ENCODE data around the gene MPC2.

The MPC2 gene

GRCh38 chr1:167922611-167923074 lies 14.2 kb downstream of the MPC2 start:
- no peaks in the 10 kb centered on the region for H3K36me3 ChIP-seq (ENCODE audit: control insufficient read depth, insufficient read depth, low read length)
- no peaks in the 10 kb centered on the region for H3K9me3 ChIP-seq (ENCODE audit: control insufficient read depth, insufficient read depth, low read length)
- no peaks in the 10 kb centered on the region for H3K27me3 ChIP-seq (ENCODE audit: control insufficient read depth, insufficient read depth, low read length)
- peaks cover 6% of the 10 kb centered on the region; the same call in 1 of the 2 replicates for H3K4me1 ChIP-seq (ENCODE audit: control insufficient read depth, insufficient read depth, low read length)
- H3K9ac ChIP-seq (ENCODE audit: low read depth, low read length): no peak overlapping the region
- H3K27ac ChIP-seq (ENCODE audit: low read depth, low read length): no peak overlapping the region
- H3K4me3 ChIP-seq (ENCODE audit: low read depth, low read length): no peak overlapping the region

GRCh38 chr1:167922023-167922422 lies 14.8 kb downstream of the MPC2 start:
- no peaks in the 10 kb centered on the region for H3K9me3 ChIP-seq (ENCODE audit: control insufficient read depth, insufficient read depth, low read length)
- H3K9ac ChIP-seq (ENCODE audit: low read depth, low read length): no peak overlapping the region
- H3K4me1 ChIP-seq (ENCODE audit: control insufficient read depth, insufficient read depth, low read length): 0 out of 2 replicates have a peak, but pooled peaks cover 3% of the 10 kb centered on the region
- H3K4me3 ChIP-seq (ENCODE audit: low read depth, low read length): no peak overlapping the region
- no peaks in the 10 kb centered on the region for H3K36me3 ChIP-seq (ENCODE audit: control insufficient read depth, insufficient read depth, low read length)
- no peak overlapping the region for H3K27ac ChIP-seq (ENCODE audit: low read depth, low read length)
- no peaks in the 10 kb centered on the region for H3K27me3 ChIP-seq (ENCODE audit: control insufficient read depth, insufficient read depth, low read length)

DNA sequence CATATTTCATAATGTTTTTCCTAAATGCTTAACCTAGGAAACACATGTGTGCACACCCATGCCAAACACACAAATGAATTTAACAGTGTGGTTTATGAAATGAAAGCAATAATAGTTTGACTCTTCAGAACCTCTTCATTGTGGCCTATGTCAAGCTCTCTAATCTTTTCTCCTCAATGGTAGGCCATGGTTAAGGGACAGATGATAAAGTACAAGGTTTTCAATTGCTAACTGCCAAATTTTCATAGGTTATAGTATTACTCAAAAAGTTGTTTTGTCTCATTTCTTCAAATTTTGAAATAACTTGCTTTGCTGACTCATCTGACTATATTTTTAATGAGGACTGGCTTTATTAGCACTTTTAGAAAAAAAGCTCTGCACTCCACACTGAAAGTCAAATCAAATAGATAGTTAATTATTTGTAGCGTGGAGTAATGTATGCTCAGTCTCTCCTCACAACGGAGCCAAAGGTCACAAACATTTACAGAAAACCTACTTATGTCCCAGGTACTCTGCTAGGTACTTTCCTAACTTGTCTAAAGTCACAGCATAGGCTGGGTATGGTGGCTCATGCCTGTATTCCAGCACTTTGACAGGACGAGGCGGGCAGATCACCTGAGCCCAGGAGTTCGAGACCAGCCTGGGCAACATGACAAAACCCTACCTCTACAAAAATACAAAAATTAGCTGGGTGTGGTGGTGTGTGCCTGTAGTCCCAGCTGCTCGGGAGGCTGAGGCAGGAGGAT lies 19.9 kb downstream of the MPC2 start:
- Histone ChIP-seq H3K4me3 (ENCODE audit: low read depth, low read length) (no peak overlapping the region), H3K27ac (ENCODE audit: low read depth, low read length) (no peak overlapping the region), H3K9me3 (ENCODE audit: control insufficient read depth, insufficient read depth, low read length) (no peaks in the 10 kb centered on the region), H3K36me3 (ENCODE audit: control insufficient read depth, insufficient read depth, low read length) (no peaks in the 10 kb centered on the region), H3K27me3 (ENCODE audit: control insufficient read depth, insufficient read depth, low read length) (no peaks in the 10 kb centered on the region), H3K9ac (ENCODE audit: low read depth, low read length) (no peak overlapping the region), H3K4me1 (ENCODE audit: control insufficient read depth, insufficient read depth, low read length) (peaks cover 18% of the 10 kb centered on the region)

DNA sequence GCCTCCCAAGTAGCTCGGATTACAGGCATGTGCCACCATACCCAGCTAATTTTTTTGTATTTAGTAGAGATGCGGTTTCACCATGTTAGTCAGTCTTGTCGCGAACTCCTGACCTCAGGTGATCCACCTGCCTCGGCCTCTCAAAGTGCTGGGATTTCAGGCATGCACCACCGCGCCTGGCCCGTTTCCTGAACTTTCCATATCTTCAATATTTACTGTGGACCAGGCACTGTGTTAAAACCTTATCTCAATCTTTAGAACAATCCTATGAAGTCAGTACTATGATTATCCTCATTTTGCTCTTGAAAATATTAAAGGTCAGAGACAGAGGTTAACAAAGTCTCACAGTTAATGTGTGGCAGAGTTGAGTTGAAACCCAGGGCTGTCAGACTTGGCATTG lies 21.3 kb downstream of the MPC2 start:
- Histone ChIP-seq H3K27me3 (ENCODE audit: control insufficient read depth, insufficient read depth, low read length) (no peaks in the 10 kb centered on the region), H3K36me3 (ENCODE audit: control insufficient read depth, insufficient read depth, low read length) (no peaks in the 10 kb centered on the region), H3K4me3 (ENCODE audit: low read depth, low read length) (no peak overlapping the region), H3K4me1 (ENCODE audit: control insufficient read depth, insufficient read depth, low read length) (peaks cover 24% of the 10 kb centered on the region), H3K27ac (ENCODE audit: low read depth, low read length) (no peak overlapping the region), H3K9me3 (ENCODE audit: control insufficient read depth, insufficient read depth, low read length) (peaks cover under 1% of the 10 kb centered on the region; the same call in 1 of the 2 replicates), H3K9ac (ENCODE audit: low read depth, low read length) (no peak overlapping the region)

DNA sequence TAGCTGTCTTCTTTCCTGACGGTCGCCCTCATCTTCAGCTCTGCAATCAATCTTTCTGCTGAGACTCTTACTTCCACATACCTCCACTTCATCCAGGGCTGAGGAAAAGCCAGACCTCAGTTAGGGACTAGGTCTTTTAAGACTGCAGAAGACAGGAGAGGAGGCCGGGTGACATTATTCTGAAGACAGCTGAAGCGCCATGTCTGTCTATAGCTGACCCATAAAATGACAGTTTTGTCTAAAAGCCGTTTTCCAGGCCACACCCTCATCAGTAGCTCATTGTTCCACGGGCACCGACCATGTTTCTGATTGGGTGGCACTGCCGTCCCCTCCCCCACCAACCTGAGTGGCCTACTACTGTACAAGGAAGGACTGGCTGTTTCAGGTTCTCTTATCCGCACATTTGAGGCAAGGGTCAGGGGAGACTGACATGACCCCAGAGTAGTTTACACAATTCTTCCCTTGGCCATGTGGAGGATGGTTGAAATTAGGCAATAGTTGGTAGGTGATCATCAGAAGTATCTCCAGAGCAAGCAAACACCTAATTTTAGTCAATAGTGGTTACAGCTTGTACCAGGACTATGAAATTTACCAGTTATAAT lies 22.9 kb downstream of the MPC2 start, which contains the start of gene ADCY10:
Gene ADCY10 (minus strand): TSS at position 240 of the 602 bp plus-strand sequence. CDS start 8,994 bp downstream, outside the sequence.
- Histone ChIP-seq H3K36me3 (ENCODE audit: control insufficient read depth, insufficient read depth, low read length) (no peaks in the 10 kb centered on the region), H3K27ac (ENCODE audit: low read depth, low read length) (no peak within 1 kb of the TSS), H3K4me3 (ENCODE audit: low read depth, low read length) (no peak within 1 kb of the TSS), H3K9ac (ENCODE audit: low read depth, low read length) (no peak within 1 kb of the TSS), H3K9me3 (ENCODE audit: control insufficient read depth, insufficient read depth, low read length) (peaks cover 15% of the 10 kb centered on the region), H3K27me3 (ENCODE audit: control insufficient read depth, insufficient read depth, low read length) (no peaks in the 10 kb centered on the region), H3K4me1 (ENCODE audit: control insufficient read depth, insufficient read depth, low read length) (peaks cover 24% of the 10 kb centered on the region)

- Histone ChIP-seq H3K4me3 (ENCODE audit: low read depth, low read length) (no peak overlapping the region), H3K36me3 (ENCODE audit: control insufficient read depth, insufficient read depth, low read length) (no peaks in the 10 kb centered on the region), H3K27me3 (ENCODE audit: control insufficient read depth, insufficient read depth, low read length) (no peaks in the 10 kb centered on the region), H3K27ac (ENCODE audit: low read depth, low read length) (no peak overlapping the region), H3K4me1 (ENCODE audit: control insufficient read depth, insufficient read depth, low read length) (peaks cover 24% of the 10 kb centered on the region), H3K9me3 (ENCODE audit: control insufficient read depth, insufficient read depth, low read length) (peaks cover 22% of the 10 kb centered on the region), H3K9ac (ENCODE audit: low read depth, low read length) (no peak overlapping the region)
Observed at GRCh38 chr1:167912294-167912693, 24.6 kb downstream of the MPC2 start.

GRCh38 chr1:167911413-167911812 lies 25.5 kb downstream of the MPC2 start:
- Histone ChIP-seq H3K27ac (ENCODE audit: low read depth, low read length) (no peak overlapping the region), H3K36me3 (ENCODE audit: control insufficient read depth, insufficient read depth, low read length) (no peaks in the 10 kb centered on the region), H3K4me3 (ENCODE audit: low read depth, low read length) (no peak overlapping the region)

DNA sequence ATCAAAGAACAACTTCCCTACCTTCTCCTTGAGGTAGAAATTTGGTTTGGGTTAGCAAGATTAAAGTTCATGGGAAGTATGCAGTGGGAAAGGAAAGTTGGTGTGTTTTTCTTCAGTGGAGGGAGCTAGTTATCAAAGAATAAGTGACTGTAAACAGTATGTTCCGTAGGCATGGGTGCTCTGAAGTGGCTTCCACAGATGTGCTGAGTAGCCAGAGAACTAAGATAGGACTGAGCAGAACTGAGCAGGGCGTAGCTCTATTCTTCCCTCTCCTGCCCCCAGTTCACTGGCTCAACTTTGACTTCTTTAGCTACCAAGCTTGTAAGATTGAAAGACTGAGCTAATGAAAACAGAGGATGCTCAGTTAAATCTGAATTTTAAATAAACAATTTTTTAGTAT lies 26.3 kb downstream of the MPC2 start:
- peaks cover 27% of the 10 kb centered on the region for H3K4me1 ChIP-seq (ENCODE audit: control insufficient read depth, insufficient read depth, low read length)
- no peak overlapping the region for H3K27ac ChIP-seq (ENCODE audit: low read depth, low read length)
- H3K4me3 ChIP-seq (ENCODE audit: low read depth, low read length): no peak overlapping the region
- H3K36me3 ChIP-seq (ENCODE audit: control insufficient read depth, insufficient read depth, low read length): no peaks in the 10 kb centered on the region
- H3K27me3 ChIP-seq (ENCODE audit: control insufficient read depth, insufficient read depth, low read length): no peaks in the 10 kb centered on the region
- peaks cover 22% of the 10 kb centered on the region for H3K9me3 ChIP-seq (ENCODE audit: control insufficient read depth, insufficient read depth, low read length)
- H3K9ac ChIP-seq (ENCODE audit: low read depth, low read length): no peak overlapping the region

More at GRCh38 chr1:167911413-167911812, 25.5 kb downstream of the MPC2 start:
- H3K27me3 ChIP-seq (ENCODE audit: control insufficient read depth, insufficient read depth, low read length): no peaks in the 10 kb centered on the region
- H3K9ac ChIP-seq (ENCODE audit: low read depth, low read length): no peak overlapping the region
- H3K9me3 ChIP-seq (ENCODE audit: control insufficient read depth, insufficient read depth, low read length): peaks cover 22% of the 10 kb centered on the region
- H3K4me1 ChIP-seq (ENCODE audit: control insufficient read depth, insufficient read depth, low read length): peaks cover 24% of the 10 kb centered on the region

- Histone ChIP-seq H3K9me3 (ENCODE audit: control insufficient read depth, insufficient read depth, low read length) (peaks cover 22% of the 10 kb centered on the region), H3K4me3 (ENCODE audit: low read depth, low read length) (no peak overlapping the region), H3K27ac (ENCODE audit: low read depth, low read length) (no peak overlapping the region), H3K4me1 (ENCODE audit: control insufficient read depth, insufficient read depth, low read length) (peaks cover 35% of the 10 kb centered on the region), H3K9ac (ENCODE audit: low read depth, low read length) (no peak overlapping the region), H3K36me3 (ENCODE audit: control insufficient read depth, insufficient read depth, low read length) (no peaks in the 10 kb centered on the region), H3K27me3 (ENCODE audit: control insufficient read depth, insufficient read depth, low read length) (no peaks in the 10 kb centered on the region)
Observed at GRCh38 chr1:167909691-167910180, 27.1 kb downstream of the MPC2 start.

- H3K9me3 ChIP-seq (ENCODE audit: control insufficient read depth, insufficient read depth, low read length): peaks cover 22% of the 10 kb centered on the region
- no peaks in the 10 kb centered on the region for H3K36me3 ChIP-seq (ENCODE audit: control insufficient read depth, insufficient read depth, low read length)
Observed at GRCh38 chr1:167905671-167906070, 31.2 kb downstream of the MPC2 start.

DNA sequence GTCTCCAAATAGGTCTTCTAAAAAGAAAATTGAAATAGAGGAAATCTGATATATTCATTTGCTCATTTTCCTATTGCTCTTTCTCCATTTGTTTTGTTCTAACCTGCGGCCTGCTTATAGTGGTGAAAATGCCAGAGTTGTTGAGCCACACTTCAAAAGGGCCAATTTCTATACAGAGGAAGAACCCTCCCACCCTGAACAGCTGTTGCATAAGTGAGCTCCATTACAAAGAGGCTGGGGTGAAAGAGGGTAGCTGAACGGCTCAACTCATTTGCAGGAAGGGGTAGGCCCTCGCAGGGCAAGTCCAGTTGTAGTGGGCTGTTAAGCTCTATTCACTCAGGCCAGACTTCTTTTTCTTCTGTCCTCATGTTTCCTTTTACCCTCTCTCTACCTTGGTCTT lies 31.7 kb downstream of the MPC2 start:
- no peaks in the 10 kb centered on the region for H3K36me3 ChIP-seq (ENCODE audit: control insufficient read depth, insufficient read depth, low read length)
- no peaks in the 10 kb centered on the region for H3K27me3 ChIP-seq (ENCODE audit: control insufficient read depth, insufficient read depth, low read length)
- H3K4me3 ChIP-seq (ENCODE audit: low read depth, low read length): no peak overlapping the region
- peaks cover 16% of the 10 kb centered on the region for H3K4me1 ChIP-seq (ENCODE audit: control insufficient read depth, insufficient read depth, low read length)
- H3K9ac ChIP-seq (ENCODE audit: low read depth, low read length): no peak overlapping the region
- no peak overlapping the region for H3K27ac ChIP-seq (ENCODE audit: low read depth, low read length)
- H3K9me3 ChIP-seq (ENCODE audit: control insufficient read depth, insufficient read depth, low read length): peaks cover 18% of the 10 kb centered on the region

More at GRCh38 chr1:167905671-167906070, 31.2 kb downstream of the MPC2 start:
- no peaks in the 10 kb centered on the region for H3K27me3 ChIP-seq (ENCODE audit: control insufficient read depth, insufficient read depth, low read length)
- H3K27ac ChIP-seq (ENCODE audit: low read depth, low read length): no peak overlapping the region
- H3K9ac ChIP-seq (ENCODE audit: low read depth, low read length): no peak overlapping the region
- H3K4me1 ChIP-seq (ENCODE audit: control insufficient read depth, insufficient read depth, low read length): peaks cover 16% of the 10 kb centered on the region
- no peak overlapping the region for H3K4me3 ChIP-seq (ENCODE audit: low read depth, low read length)

Measured in HUES48 (cell line).